Measurements from ENCODE around the gene KLRF2.
"Not testable (repeated sequence)": the region's sequence is repeated elsewhere in the genome, so short reads cannot be mapped to it uniquely, and the experiment has no call there.

KLRF2 gene, protein sequence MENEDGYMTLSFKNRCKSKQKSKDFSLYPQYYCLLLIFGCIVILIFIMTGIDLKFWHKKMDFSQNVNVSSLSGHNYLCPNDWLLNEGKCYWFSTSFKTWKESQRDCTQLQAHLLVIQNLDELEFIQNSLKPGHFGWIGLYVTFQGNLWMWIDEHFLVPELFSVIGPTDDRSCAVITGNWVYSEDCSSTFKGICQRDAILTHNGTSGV

DNA sequence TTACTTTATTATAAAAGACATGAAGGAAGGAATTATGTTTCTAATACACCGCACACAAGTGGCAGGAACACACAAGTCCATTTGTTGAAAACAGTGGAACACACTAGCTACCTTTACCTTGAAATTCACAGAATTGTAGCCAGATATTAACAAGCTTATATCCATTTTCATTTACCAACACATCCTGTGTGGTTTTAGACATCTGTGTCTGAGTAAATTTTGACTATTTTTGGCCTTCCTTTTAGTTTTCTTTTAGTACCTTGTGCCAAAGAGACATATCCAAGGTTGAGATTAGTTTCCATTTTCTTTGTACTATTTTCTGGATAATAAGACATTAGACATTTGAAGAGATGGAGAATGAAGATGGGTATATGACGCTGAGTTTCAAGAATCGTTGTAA is at the start of gene KLRF2:
Gene KLRF2 (plus strand): TSS at position 244 of the 400 bp plus-strand sequence. CDS start 107 bp downstream, at position 351.
- DNase-seq, result no peak

DNA sequence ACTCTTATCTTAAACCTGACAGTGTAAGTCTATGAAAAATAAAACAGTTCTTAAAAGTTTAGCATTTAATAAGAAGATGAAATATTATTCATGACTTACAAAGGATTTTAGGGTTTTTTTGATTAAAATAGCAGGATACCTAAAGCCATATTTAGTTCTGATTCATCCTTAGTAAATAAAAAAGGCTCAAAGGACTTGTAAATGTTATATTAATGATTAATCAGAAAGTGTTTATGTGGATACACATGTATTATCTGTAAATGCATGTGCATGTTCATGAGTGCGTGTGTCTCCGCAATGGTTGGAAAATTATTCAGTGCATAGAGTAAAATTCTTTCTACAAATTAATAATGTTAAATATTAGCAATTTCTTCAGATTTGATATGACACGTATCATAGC is 49.6 kb upstream of the KLRF2 start:
- DNase-seq, result no peak

DNA sequence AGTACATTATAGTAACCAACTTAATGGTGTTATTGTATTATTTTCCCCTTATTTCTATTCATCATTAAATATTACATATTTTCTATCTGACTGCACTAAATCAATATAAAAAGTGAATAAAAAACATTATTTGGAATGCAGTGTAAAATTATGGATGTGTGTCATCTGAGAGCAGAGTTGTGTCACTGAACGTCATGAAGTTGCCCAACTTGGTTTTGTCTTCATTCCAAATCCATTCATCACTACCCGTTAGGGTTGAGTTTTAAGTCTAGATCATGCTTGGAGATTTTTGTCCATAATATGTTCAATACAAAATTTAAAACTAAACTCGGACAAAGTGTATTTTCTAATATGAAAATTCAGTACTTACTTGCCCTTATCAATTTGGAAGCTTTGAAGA is 37.9 kb upstream of the KLRF2 start:
- no peak for DNase-seq

DNA sequence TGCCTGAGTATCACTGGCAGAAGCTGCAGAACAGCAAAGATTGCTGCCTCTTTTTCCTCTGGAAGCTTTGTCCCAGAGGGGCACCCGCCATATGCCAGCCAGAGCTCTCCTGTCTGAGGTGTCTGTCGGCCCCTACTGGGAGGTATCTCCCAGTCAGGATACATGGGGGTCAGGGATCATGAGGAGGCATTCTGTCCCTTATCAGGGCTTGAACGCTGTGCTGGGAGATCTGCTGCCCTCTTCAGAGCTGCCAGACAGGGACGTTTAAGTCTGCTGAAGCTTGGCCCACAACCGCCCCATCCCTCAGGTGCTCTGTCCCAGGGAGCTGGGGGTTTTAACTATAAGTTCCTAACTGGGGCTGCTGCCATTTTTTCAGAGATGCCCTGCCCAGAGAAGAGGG is 32.4 kb upstream of the KLRF2 start:
- no peak for DNase-seq

DNA sequence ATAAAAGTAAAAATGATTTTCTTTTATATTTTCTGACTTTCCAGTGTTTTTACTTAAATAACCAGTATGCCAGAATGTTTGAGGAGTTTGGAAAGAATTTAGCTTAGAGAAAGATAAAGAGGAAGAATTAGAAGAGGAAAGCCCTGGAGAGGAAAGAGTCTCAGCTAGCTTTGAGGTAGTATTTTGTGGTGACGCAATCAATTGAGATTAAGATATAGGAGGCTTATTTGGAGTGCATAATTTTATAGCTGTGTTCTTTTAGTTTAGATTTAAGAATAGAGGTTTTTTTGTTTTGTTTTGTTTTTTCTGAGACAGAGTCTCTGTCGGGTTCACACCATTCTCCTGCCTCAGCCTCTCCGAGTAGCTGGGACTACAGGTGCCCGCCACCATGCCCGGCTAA is 30.2 kb upstream of the KLRF2 start:
- no peak for DNase-seq

DNA sequence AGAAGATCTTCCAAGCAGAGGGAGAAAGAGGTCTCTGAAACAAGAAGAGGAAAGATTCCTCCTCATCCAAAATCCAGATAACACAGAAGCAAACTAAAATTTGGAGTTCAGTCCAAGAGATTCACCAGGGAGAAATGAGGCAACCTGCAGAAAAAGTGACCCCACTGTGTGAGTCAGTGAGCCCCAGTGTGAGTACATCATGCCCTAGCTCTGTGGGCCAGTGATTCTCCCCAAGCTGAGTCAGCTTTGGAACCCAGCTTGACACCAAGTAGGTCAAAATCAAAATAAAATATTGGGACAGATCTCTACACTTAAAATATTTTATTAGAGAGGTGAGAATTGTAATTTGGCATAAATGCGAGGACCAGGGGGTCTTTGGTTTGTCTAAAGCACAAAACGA is 29.4 kb upstream of the KLRF2 start:
- DNase-seq, result no peak

DNA sequence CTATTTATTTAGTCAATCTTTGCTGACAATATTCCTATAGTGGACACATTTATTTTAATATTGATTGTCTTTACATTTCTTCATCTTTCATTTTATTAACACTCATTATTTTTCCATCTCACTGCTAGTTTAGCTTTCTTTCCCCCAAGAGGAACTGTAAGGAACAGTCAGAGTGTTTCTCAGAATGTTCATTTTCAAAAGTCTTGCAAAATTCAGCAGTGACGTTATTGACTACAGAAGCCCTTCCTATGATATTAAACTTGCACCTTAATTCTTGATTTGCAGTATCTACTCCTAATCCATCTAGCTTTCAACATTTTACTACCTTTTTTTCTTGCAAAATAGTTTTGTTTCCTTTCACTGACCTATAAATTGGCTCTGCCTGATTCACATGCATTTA is 25.1 kb upstream of the KLRF2 start:
- no peak for DNase-seq

DNA sequence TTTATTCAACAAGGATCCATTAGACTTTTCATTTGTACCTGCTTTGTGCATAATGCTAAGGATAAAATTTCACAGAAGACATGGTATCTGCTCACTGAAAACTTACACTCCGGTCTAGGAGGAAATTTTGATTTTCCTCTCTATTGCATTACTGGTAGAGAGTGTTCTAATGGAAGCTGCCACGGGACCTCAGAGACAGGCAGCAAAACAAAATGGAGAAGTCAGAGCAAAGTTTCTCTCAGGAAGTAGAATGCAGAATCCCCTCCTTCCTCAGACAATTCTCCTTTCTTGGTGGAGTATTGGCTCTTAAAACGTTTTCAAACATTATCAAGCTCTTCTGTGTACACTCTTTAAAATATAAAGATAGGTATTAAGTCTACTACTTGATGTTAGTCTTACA is 24.4 kb upstream of the KLRF2 start:
- DNase-seq, result no peak

DNA sequence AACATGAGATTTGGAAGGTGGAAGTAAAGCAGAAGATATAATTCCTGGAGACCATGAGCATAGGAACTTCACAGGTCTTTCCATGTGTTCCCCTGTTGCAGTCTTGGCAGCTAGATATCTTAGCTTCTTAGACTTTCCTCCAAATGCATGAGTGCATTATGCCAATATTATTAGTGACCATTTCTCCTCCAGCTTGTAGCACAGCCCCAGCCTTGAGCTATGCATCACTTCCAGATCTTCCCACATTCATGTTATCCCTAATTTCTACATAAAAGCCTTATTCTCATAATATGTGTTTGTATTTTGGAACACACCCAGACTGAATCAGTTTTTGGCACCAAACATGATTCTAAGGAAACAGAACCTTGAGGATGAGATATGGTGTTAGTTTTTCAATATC is 23.2 kb upstream of the KLRF2 start:
- DNase-seq, result no peak

DNA sequence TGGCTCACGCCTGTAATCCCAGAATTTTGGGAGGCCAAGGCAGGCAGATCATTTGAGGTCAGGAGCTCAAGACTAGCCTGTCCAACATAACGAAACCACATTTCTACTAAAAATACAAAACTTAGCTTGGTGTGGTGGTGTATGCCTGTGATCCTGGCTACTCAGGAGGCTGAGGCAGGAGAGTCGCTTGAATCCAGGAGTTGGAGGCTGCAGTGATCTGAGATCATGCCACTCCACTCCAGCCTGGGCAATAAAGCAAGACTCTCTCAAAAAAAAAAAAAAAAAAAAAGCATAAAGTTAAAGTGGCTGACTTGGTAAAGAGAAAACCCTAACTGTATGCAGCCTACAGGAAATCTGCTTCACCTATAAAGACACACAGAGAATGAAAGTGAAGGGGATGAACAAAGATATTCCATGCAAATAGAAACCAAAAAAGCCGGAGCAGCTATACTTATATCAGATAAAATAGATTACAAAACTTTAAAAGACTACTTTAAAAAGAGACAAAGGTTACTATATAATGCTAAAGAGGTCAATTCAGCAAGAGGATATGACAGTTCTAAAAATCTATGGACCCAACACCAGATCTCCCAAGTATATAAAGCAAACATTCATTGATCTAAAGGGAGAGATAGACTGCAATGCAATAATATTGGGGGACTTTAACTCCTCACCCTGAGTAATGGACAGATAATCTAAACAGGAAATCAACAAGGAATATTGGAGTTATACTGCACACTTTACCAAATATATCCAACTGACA is 16.2 kb upstream of the KLRF2 start:
- DNase-seq, result no peak

DNA sequence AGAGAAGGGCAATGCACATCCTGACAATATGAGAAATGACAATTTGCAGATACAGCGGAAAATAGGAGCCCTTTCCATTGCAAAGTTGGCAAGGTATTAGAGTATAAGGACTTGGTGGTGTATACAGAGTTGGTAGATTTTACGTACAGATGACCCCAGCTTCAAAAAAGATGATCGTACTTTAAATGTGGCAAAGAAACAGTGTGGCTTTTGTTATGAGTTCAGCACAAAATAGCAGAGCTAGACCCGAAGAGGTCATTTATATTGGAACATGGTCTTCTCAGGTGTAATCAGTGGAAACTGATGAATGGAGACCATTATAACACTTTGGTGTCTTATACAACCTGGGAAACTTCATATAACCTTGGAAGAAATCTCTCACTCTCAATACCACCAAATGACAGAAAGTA is 14.4 kb upstream of the KLRF2 start:
- DNase-seq, result no peak

DNA sequence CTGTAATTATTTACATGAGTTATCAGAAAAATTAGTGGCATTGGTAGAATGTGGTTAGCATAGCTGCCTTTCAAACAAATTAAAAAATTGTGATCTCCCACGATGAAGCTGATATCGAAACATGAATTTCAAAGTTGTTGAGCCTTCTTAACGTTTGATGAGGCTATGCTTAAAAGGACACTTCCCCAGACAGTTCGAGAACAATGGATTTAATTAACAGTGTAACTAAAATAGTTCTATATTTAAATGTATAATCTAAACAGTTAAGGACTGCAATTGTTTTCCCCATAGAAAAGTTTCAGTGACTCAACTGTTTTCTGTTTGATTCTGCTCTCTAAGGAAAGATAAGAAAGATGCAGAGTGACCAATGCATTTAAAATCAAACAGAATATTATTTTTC is 13.8 kb upstream of the KLRF2 start:
- DNase-seq, result no peak

DNA sequence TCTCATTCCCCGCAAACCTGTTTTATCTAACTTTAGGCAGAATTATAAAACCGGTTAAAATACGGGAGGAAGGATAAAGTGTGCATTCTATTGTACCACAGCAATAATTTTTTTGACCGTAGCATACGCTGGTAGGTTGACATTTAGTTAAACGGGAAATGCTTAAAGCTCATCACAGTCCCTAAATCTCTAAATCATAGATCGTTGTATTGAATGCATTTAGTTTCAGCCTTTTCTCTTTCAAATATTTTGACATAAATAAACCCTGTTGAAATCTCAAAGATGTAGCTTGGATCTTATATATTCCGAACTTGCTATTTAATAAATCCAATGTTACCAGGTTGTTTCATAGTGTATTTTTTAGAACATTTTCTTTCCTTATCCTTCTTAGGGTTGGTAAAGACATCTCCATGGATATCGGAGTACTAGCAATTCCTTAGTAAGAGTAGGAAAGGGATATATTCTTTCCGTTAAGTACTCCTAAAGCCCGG is 12.9 kb upstream of the KLRF2 start:
- no peak for DNase-seq

DNA sequence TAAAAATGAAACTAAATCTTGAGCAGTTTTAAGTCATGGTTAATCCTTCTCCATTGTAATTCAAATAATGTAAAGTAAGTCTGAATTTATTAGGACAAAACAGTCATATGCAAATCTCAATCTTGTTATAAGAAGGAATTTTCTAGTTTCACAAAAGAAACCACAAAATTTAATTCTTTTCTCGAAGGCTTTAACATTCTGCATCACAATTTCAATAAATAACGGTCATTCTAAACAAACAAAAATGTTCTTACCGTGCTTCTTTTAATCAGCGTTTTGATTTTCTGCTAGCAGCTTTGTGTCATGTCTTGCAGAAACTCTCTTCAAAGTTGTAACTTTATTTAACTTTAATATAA is 12.4 kb upstream of the KLRF2 start:
- DNase-seq, result no peak

DNA sequence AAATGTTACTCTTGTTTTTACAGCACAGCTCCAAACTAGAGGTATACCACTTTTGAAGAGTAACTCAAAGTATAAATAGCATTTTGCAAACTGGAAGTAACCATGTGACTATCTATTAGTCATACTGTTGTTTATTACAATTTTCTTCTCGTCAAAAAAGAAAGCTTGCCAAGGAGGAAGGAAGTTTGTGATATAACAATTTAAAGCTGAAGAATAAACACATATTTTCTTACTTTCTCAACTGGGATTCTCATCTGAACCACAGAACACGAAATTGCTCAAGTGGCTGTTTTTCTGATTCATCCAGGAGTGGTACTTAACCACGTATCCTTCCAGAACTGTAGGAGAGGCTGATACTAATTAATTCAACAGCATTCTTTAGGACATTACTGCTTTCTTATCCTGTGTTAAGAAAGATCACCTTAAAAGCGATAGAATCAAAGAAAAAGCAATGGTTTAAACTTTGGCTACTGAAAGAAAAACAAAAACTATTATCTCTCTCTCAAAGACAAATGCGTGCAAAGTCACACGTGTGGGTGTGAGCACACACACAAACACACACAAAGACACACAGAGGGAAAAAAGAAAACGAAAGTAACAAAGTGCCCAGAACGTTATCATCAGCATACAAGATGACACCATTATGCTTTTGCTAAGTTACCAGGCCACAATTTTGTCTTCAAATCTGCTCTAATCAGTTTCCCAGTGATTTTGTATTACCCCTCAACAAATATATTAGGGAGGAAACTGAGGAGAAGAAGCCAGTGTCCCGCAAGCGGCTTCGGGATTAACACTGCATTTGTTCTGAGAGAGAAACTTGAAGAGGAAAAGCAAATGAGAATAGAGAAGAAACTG is 11.8 kb upstream of the KLRF2 start, which contains the start of gene CLEC2B:
Gene CLEC2B (minus strand): TSS at position 48 of the 855 bp plus-strand sequence.
- DNase-seq, result no peak

DNA sequence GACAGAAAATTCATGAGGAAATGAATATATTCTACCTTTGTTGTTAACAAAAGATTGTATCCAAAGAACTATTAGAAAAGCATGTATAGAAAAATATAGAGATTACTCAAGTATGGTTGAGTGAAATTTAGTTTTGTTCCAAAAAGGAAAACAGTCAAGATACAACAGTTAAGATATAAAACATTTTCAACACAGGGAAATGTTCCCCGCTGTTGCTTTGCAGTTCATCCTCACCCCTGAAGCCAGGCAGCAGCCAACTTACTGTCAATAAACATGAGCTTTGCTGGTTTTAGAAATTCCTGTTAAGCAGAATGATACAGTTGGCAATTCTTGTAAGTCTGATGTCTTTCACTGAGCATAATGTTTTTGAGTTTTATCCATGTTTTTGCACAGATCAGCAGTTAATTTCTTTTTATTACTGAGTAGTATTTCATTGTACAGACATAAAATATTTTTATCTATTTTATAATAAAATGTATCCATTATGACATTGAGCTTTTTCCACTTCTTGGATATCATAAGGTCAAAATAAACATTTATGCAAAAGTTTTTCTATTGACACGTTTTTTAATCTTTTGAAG is 10.9 kb upstream of the KLRF2 start:
- DNase-seq, result no peak

DNA sequence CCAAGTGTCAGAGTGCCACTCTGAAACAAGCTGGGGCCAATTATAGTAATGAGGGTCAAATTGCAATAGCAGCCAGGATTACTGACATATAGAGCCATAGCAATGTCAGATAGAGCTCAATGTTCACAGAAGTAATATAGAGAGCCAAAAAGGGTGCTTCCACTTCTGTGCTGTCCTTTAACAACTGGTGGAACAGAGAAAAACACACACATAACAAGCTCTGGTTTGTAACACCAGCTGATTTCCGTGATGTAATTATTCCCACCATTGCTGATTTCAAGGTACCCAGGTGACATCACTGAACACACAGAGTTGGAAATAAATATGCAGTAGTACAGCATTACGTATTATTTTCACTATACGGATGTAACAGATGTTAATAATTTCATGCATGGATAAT is 9.1 kb upstream of the KLRF2 start:
- no peak for DNase-seq

DNA sequence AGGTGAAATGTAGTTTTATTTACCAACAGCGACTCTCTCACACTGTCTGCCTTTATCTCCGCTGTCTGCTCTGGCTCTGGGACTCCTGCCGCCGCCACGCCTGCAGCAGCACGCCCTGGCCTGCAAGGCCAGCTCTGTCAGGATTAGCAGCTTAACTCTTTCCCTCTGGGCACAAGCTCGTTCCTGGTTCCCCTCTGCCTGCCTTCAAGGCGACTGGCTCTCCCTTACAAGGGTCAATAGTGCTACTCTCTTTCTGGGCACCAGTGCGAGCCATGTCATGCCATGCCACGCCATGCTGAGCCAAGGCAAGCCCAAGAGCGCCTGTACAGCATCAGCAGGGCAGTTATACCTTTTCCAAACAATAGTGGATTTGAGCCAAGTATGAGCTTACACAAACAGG is 8.5 kb upstream of the KLRF2 start:
- DNase-seq, result no peak

DNA sequence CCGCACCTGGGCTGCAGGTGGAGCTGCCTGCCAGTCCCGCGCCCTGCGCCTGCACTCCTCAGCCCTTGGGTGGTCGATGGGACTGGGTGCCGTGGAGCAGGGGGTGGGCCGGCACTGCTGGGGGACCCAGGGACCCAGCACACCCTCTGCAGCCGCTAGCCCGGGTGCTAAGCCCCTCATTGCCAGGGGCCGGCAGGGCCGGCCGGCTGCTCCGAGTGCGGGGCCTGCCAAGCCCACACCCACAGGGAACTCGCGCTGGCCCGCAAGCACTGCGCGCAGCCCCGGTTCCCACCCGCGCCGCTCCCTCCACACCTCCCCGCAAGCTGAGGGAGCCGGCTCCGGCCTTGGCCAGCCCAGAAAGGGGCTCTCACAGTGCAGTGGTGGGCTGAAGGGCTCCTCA is 5.2 kb upstream of the KLRF2 start:
- DNase-seq, result not testable (repeated sequence)

DNA sequence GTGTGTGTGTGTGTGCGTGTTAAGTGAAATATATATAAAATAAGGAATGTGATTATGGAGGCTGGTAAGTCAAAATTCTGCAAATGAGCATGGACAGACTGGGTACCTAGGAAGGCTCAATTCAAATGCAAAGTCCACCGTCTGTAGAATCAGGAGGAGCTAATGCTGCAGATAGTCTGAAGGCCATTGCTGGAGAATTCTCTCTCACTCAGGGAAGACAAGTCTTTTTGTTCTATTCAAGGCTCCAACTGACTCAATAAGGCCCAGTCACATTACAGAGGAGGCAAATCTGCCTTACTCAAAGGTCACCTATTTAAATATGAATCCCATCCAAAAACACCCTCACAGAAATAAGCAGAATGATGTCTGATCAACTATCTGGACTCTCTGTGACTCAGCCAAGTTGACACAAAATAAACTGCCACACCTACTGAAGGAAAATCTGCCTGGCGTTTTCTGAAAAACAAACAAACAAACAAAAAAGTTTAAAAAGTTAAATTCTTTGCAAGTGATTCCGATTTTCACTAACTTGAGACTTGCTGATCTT is 684 bp upstream of the KLRF2 start:
- DNase-seq, result no peak

DNA sequence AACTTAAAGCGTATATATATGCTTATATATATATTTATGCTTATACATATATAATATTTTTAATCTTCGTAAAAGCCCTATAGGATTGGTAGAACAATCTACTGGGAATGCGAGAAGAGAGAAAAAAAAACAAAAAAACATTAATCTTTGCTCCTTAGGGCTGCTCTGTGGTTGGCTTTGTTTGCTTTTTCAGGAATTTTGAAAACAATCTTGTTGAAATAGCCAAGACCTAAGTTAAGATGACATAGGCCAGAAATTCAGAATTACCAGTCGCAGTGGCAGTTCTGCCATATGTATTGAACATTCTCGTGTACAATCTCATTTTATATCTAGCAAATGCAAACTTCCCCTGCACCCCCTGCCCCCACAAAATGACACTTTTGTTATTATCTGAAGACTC is 699 bp downstream of the KLRF2 start:
- no peak for DNase-seq

DNA sequence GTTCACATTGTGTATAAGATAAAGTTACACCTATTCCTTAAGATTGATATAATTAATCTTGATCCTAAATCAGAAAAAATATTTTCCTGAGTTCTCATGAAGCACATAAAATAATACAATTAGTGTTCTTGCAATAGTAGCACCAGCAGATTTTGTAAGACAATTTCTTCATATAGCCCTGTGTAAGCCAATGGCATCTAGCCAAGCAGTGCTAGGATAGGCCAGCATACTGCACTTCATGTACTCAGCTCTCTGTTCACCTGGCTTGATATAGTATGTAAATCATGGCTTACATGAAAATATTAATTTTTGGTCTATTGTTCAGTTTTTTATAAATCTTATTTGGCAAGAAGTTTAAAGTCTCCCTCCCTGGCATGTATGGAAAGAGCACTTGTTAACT is 1.9 kb downstream of the KLRF2 start:
- DNase-seq, result no peak

DNA sequence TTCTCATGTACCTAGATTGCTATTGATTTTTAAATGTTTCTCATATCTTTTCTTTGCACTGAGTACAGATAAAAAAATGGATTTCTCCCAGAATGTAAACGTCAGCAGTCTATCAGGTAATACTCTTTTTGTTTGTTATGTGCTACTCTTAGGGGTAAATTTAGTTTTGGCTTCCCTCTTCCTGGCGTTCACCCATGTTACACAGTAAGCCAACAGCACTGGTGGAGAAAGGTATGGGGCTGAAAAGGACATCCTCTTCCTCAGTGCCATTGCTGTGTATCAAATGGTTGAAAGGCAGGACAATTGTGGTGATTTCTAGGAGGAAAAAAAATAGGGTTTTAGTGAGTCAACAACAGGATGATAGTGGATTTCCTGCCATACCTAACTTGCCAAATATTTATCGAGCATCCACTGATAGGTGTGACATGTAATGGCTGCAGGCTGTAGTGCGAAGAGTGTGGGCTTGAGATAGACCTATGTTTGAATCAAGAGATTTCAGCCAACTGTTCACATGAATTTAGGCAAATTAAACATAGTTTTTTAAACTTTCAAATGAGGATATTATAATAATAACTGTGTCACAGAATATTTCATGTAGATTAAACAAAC is 7.5 kb downstream of the KLRF2 start:
- DNase-seq, result no peak
